ENCODE data around the gene RAB17.
A peak's percentile ranks its signal among the peaks of the same experiment; 100 is the strongest.

The RAB17 gene, protein sequence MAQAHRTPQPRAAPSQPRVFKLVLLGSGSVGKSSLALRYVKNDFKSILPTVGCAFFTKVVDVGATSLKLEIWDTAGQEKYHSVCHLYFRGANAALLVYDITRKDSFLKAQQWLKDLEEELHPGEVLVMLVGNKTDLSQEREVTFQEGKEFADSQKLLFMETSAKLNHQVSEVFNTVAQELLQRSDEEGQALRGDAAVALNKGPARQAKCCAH

DNA sequence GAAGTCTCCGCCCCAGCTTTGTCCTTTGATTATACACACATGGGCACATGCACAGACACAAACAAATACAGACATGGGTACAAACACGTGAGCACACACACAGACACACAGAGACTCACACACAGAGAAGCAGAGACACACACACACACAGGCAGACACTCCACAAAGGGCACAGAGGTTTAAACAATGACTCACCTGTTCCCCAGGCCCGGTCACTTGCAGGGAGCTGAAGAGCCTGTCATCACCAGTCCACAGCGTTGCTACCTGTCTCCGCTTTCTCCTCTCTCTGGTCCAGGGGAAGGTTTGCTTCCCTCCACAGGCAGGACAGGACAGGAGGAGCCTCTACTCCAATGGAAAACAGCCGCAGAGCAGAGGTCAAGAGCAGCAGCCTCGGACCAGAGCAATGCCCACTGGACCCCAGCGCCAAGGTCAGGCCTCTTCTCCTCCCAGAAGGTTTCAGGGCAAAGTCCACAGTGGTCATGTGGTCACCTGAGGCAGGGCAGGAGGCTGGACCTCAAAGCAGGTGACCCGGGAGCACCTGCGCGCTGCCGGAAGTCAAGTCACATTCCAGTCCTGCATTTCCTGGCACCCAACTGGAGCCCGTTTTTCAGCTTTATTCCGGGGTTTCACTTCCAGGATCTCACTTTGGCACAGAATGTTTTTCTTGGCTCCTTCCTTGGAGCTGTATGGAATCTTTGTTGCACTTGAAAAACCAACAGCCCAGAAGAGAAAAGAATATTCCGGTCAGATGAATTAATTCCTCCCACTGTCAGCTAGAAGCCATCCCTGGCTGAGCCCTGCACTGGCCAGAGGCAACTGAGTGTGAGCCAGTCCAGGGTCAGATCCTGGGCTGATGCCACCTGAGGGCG is at the start of gene RAB17:
TSS of gene RAB17 (minus strand) at position 463 of the 869 bp plus-strand sequence. CDS start 4,580 bp downstream, outside the sequence.
- peak; percentile 66 for DNase-seq (ENCODE audit: low spot score)

DNA sequence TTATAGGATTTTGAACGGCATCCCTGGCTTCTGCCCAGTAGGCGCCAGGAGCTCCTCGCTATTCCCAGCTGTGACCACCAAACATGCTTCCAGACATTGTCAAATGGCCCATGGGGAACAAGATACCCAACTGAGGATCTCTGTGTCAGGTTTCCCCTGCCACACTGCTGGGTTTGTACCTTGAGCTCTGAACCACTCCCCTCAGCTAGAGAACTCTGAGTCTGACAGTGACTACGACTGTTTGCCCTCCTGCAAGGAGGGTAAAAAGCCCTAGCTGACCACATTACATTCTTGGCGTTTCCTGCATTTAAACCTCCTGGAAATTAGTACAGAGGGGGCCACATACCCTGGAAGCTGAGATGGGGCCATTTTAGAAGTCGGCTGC is 49.3 kb upstream of the RAB17 start:
- no peak for DNase-seq (ENCODE audit: low spot score)

- DNase-seq (ENCODE audit: low spot score) = no peak
Observed at GRCh38 chr2:237639052-237639835, 48.7 kb upstream of the RAB17 start.

DNA sequence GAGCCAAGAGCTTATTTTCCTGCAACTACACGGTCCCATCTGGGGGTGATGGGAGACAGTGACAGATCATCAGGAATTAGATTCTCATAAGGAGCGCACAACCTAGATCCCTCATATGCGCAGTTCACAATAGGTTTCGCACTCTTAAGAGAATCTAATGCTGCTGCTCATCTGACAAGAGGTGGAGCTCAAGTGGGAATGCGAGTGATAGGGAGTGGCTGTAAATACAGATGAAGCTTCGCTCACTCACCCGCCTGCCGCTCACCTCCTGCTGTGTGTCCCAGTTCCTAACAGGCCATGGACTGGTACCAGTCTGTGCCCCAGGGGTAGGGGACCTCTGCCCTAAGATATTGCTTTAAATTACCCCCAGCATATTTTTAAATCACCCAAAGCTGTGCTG is 47.6 kb upstream of the RAB17 start:
- no peak for DNase-seq (ENCODE audit: low spot score)

DNA sequence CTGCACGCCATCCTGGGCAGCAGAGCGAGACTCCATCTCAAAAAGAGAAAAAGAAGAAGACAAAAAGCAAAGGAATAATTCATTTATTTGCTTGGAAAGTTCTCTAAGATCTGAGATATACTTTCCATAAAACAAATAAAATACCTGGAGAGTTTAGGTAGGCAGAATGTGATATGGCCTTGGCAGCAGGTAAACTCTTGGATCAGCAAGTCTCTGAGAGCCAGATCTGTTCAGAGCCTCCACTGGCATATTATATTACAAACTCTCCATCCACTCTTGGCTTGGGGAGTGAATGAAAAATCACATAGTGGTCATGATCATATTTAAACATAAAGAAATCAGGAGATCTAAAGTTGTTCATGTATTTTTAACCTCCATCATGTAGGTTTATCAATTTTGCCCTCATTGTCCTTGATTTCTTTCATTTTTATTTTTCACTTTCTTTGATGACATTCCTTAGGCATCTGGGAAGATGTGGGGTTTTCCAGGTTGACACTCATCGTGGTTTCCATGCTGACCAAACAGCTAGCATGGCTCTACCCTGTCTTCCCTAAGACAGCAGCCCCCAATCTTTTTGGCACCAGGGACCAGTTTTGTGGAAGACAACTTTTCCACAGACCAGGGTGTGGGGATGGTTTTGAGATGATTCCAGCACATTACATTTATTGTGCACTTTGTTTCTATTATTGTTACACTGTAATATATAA is 47.0 kb upstream of the RAB17 start:
- DNase-seq (ENCODE audit: low spot score) = no peak

GRCh38 chr2:237636578-237636977 is 46.0 kb upstream of the RAB17 start:
- no peak for DNase-seq (ENCODE audit: low spot score)

GRCh38 chr2:237633061-237633561 is 42.6 kb upstream of the RAB17 start:
- DNase-seq (ENCODE audit: low spot score) = no peak

- no peak for DNase-seq (ENCODE audit: low spot score)
Observed at GRCh38 chr2:237631801-237632585, 41.5 kb upstream of the RAB17 start.

DNA sequence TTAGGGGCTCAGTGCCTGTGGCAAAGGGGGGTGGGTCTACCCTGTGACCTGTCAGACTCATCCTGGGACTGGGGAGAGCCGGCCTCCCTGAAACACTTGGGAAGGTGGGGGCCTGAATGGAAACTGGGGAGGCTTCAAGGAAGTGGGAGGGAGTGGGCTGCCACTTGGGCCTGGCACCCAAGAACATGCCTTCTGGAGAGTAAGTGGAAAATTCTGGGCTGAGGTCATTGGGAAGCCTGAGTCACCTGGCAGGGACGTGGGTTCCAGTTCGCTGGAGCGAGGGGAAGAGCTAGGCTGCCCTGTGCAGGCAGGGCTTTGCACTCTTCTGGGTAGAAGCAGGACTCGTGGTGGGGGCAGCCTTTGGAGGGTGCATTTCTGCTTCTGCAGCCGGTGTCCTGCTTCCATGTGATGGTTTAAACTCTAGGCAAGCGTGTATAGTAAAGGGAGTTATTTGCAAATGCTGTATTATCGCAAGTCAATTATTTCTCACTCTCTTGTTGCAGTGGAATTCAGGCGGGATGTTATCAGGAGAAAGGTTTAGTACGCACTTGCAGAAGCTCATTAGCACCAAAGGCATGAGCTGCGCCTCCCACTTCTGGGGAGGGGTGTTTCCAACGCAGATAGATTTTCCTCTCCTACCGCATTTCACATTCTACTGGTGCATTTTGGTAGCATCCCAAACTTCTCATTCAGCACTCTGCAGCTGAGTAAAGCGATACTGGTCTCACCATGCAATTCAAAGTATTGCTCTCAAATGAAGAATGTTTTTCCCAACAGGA is 40.7 kb upstream of the RAB17 start:
- no peak for DNase-seq (ENCODE audit: low spot score)

DNA sequence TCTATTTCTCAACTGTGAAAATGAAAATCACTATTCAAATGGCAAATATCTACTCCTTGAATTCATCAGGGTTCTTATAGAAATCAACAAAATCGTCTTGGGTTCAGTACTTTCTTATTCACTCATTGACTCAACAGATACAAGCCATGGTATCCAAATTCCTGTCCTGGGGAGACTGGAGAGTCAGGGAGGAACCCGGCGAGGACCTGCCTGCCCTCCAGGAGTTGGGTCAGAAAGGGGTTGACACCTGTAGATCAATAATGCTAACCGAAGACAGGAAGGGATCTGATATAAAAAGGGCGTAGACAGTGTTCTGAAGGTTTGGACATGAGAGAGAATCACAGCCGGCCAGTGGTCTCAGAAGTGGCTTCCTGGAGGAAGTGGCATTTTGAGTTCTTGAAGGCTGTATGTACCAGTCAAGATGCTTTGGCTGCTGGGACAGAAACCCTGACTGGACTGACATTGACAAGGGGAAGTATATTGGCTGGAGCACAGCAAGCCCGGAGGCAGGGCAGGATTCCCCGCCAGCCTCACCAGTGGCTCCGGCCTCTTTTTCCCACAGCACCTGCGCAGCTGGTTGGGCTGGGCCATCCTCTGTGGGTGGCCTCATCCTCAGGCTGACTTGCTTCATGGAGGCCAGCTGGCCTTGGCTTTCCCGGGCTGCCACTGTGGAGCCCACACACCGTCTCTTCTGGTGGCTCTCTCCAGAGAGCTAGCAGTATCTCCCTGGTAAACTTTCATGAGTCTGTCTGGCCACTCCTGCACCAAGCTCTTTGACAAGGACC is 39.9 kb upstream of the RAB17 start:
- no peak for DNase-seq (ENCODE audit: low spot score)

- DNase-seq (ENCODE audit: low spot score) = peak; percentile 54
Observed at GRCh38 chr2:237629739-237630138, 39.2 kb upstream of the RAB17 start.

DNA sequence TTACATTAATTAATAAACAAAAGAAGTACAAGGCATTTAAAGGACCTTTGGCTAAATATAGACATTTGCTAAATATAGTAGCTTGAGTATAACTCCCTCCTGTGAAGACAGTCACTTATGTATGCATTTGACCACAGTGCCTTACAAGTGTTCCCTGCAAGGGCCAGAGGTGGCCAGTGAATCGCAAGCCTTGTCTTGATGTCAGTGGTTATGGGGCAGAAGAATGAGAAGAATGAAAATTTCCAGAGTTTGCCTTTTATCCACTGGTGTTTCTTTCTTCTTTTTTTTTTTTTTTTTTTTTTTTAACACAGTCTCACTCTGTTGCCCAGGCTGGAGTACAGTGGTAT is 38.6 kb upstream of the RAB17 start:
- peak; percentile 57 for DNase-seq (ENCODE audit: low spot score)

GRCh38 chr2:237628247-237629187 is 38.0 kb upstream of the RAB17 start:
- DNase-seq (ENCODE audit: low spot score) = no peak

DNA sequence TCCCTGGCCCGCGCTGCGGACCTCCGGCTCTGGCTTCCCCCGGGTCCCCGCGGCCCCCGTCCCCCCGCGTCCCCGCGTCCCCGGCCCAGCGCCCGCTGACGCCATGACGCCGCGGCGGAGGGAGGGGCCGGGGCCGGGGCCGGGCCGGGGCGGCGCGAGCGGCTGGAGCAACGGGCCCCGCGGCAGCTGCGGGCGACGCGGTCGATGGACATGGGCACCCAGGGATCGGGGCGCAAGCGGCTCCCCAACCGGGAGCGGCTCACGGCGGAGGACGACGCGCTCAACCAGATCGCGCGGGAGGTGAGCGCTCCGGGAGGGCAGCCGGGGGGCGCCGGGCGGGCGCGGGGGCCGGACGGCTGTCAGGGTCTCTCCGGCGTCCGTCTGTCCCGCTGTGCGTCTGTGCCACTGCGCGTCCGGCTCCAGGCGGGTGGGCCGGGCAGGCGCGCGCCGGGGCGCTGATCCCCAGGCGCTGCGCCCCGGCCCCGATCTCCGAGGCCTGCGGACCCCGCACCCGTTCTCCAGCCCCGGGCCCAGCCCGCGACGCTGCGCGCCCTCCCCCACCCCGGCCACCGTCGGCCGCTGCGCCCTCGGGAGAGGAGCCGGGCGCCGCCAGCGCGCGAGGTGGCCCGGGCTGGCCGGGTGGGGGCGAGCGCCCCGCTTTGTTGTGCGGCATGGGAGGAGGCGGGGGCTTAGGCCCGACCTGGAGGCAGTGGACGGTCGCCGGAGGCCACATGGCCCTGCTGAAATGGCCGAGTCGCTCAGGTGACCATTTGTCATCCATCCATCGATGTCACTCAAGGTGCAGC is 37.1 kb upstream of the RAB17 start, which contains the start of gene LRRFIP1:
TSS of gene LRRFIP1 (plus strand) at position 147 of the 806 bp plus-strand sequence. CDS start at position 205, 58 bp downstream.
- peak; percentile 72 for DNase-seq (ENCODE audit: low spot score)

- no peak for DNase-seq (ENCODE audit: low spot score)
Observed at GRCh38 chr2:237626813-237627440, 36.4 kb upstream of the RAB17 start.

DNA sequence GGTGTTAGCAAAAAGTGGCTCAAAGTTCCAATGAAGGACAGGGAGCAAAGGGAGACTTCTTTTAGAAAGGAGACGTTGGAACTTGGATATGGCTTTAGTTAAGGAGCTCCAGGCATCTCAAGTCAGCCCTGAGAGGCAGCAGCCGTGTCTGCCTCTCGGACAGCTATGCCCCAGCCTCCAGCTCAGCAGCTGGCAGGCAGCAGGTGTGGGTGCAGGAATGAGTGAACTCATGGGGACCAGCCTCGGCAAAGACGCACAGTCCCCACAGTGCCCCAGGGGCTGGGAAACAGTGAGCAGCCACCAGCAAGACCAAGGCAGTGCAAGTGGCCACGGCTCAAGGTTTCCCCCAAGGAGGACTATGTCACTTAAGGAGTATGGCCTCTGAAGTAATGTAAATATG is 35.2 kb upstream of the RAB17 start:
- no peak for DNase-seq (ENCODE audit: low spot score)

DNA sequence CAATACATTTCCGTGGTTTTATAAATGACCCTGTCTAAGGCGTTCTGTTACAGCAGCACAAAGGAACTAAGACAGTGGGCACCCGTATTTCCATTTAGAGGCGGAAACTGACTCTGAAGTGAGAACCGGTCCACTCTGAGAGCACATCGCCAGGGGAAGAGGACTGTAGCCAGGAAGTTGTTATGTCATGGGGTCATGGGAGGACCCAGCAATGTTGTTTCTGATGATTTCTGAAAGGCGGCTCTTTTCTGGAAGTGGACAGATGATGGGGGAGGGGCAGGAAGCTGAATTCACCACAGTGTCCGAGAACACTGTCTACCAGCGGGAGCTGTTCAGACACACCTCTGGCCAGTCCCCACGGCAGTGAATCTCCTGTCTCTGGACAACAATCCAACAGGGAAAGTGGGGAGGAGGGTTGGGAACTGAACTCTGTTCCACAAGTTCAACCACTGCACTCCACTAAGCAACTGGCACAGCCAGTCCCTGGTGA is 34.7 kb upstream of the RAB17 start:
- no peak for DNase-seq (ENCODE audit: low spot score)

Data from hepatic stellate cell (primary cell).